ENCODE data around the gene PHYH.

GRCh38 chr10:13296476-13296875 is 3.4 kb downstream of the PHYH start:
- TF ChIP-seq CTCF (IDR thresholded peaks at IDR 0.05 in 4 of 5, conservative IDR thresholded peaks at IDR 0.05 in 1 of 5) (no peak), POLR2A (IDR thresholded peaks at IDR 0.05) (no peak)

All from gastrocnemius medialis (tissue), 4 donors.